Activated CD8-positive, alpha-beta T cell treated with anti-CD3 and anti-CD28 coated beads for 36 hours (primary cell): ENCODE measurements around the gene CENPX. TPM values are rescaled to one million over a fixed set of nuclear protein-coding genes. Genes with fewer than 3 reads are reported as not detected.

Experiments
- ATAC-seq: fragments of 200-7000 bp; cut with Tn5 transposase; one replicate; pipeline ENCODE4 v1.10.0; 2021; ENCODE audit warnings: mild to moderate bottlenecking, moderate library complexity
- CTCF ChIA-PET: fragments of 350-600 bp; sonication (Branson Sonifier 250); formaldehyde crosslinking; loops from one replicate; lab custom pipeline; 2021; ENCODE audit warnings: antibody characterized with exemption; lab: Charles Lee
- POLR2A ChIA-PET: fragments of 350-600 bp; sonication (Branson Sonifier 250); formaldehyde crosslinking; loops from one replicate; lab custom pipeline; 2021; ENCODE audit warnings: antibody characterized with exemption; lab: Charles Lee
- DNase-seq: peaks from one replicate; pipeline ENCODE4 v3.0.0-alpha.2; 2020
- H3K27ac Mint-ChIP-seq: one replicate; pipeline ENCODE4 v1.8.0; 2021; ENCODE audit warnings: mild to moderate bottlenecking, mixed read lengths
- H3K27me3 Mint-ChIP-seq: one replicate; pipeline ENCODE4 v1.8.0; 2021; ENCODE audit warnings: mixed read lengths
- H3K36me3 Mint-ChIP-seq: one replicate; pipeline ENCODE4 v1.8.0; 2021; ENCODE audit warnings: low read depth, mixed read lengths
- H3K4me1 Mint-ChIP-seq: one replicate; pipeline ENCODE4 v1.8.0; 2021; ENCODE audit warnings: low read depth, mixed read lengths
- H3K4me3 Mint-ChIP-seq: one replicate; pipeline ENCODE4 v1.8.0; 2021; ENCODE audit warnings: mild to moderate bottlenecking, moderate library complexity, mixed read lengths
- H3K9me3 Mint-ChIP-seq: one replicate; pipeline ENCODE4 v1.8.0; 2021; ENCODE audit warnings: mixed read lengths
- intact Hi-C: fragments of 100-400 bp; cut with micrococcal nuclease; formaldehyde crosslinking; loops from one replicate; pipeline ENCODE4 v1.10.0; 2022
- total RNA-seq, 2 experiments: library from RNA; stranded (reverse); gene quantifications; one replicate each; pipeline ENCODE4 v1.2.3, GENCODE V29; 2021
- TF ChIP-seq, protein P1 (sequence below): fragments of 200-600 bp; IDR thresholded peaks from one replicate; pipeline ENCODE4 v1.8.0; 2022; ENCODE audit warnings: antibody characterized with exemption, mild to moderate bottlenecking

CENPX gene
- total RNA-seq, 2 experiments from 2014 or later = 88.7 to 98.1 TPM

DNA sequence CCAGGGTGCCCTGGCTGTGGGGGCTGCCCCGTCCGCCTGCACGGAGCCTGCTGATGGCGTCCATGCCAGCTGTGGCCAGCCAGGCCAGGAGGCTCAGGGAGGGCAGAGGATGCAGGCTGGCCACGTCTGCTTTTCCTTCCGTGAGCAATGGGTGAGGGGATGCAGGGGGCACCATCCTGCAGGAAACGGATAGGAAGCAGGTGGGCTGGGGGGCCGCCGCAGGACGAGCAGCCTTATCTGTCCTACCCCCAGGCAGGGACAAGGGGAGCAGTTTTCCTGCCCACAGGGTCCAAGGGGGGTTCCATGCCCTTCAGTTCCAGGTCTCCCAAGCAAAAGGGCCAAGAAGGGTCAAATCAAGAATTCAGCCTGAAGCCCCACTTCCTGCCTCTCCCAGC, 36.2 kb upstream of the CENPX start:
- no peak overlapping the region for H3K4me3 Mint-ChIP-seq
- ChIA-PET POLR2A (interaction anchor here (0.7 to 1.9 kb wide), 5 partner anchors 10 to 166 kb away, joined by 3 to 4 read pairs (median 3); partner anchors contain the start of gene FASN), CTCF (interaction anchor here (2.2 kb wide), 1 partner anchor 29 kb away, joined by 5 read pairs; no protein-coding TSS in a partner anchor)
- ATAC-seq (no peak), DNase-seq (no peak)
- no peaks in the 10 kb centered on the region for H3K27me3 Mint-ChIP-seq
- no peaks in the 10 kb centered on the region for H3K9me3 Mint-ChIP-seq
- peaks cover 3% of the 10 kb centered on the region for H3K36me3 Mint-ChIP-seq
- no peak overlapping the region for H3K27ac Mint-ChIP-seq
- peaks cover 3% of the 10 kb centered on the region for H3K4me1 Mint-ChIP-seq
- TF ChIP-seq, protein P1, sequence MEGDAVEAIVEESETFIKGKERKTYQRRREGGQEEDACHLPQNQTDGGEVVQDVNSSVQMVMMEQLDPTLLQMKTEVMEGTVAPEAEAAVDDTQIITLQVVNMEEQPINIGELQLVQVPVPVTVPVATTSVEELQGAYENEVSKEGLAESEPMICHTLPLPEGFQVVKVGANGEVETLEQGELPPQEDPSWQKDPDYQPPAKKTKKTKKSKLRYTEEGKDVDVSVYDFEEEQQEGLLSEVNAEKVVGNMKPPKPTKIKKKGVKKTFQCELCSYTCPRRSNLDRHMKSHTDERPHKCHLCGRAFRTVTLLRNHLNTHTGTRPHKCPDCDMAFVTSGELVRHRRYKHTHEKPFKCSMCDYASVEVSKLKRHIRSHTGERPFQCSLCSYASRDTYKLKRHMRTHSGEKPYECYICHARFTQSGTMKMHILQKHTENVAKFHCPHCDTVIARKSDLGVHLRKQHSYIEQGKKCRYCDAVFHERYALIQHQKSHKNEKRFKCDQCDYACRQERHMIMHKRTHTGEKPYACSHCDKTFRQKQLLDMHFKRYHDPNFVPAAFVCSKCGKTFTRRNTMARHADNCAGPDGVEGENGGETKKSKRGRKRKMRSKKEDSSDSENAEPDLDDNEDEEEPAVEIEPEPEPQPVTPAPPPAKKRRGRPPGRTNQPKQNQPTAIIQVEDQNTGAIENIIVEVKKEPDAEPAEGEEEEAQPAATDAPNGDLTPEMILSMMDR = no peak
- intact Hi-C loops = no loop called here

DNA sequence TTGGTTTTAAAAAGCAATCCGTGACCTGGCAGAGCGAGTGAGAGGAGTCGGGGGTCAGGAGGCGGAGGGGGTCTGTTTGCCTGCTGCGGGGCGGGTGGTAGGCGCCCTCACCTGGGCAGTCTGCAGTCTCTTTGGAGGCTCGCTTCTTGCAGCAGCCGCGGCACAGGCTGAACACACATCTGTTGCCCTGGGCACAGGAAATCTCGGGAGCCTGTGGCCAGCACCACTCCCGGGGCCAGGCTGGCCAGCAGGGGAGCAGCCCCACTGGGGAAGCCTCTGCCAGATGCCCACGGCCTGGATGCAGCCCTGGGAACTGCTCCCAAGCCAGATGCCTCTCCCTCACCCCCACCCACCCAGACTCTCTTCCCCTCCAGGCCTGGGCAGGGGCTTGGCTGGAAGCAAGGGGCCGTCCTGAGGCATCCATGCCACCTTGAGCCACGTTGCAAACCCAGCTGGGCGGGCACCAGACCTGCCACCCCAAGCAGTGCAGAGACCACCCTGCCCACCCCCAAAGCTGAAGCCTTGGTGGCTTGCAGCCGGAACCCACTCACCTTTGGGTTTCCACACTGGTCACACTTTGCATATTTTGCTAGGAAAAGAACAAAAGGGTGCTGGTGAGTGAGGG, 35.7 kb upstream of the CENPX start:
- POLR2A ChIA-PET = interaction anchor here (0.7 to 0.9 kb wide), 2 partner anchors 29 to 166 kb away, joined by 3 read pairs; no protein-coding TSS in a partner anchor
- no peaks in the 10 kb centered on the region for H3K27me3 Mint-ChIP-seq
- no peak for ATAC-seq
- TF ChIP-seq, protein P1 = no peak
- H3K4me1 Mint-ChIP-seq = peaks cover 5% of the 10 kb centered on the region
- no peak overlapping the region for H3K4me3 Mint-ChIP-seq
- no peak for DNase-seq
- CTCF ChIA-PET = no interaction called here
- no peaks in the 10 kb centered on the region for H3K9me3 Mint-ChIP-seq
- no peak overlapping the region for H3K27ac Mint-ChIP-seq
- intact Hi-C loops = no loop called here
- H3K36me3 Mint-ChIP-seq = peaks cover 3% of the 10 kb centered on the region

DNA sequence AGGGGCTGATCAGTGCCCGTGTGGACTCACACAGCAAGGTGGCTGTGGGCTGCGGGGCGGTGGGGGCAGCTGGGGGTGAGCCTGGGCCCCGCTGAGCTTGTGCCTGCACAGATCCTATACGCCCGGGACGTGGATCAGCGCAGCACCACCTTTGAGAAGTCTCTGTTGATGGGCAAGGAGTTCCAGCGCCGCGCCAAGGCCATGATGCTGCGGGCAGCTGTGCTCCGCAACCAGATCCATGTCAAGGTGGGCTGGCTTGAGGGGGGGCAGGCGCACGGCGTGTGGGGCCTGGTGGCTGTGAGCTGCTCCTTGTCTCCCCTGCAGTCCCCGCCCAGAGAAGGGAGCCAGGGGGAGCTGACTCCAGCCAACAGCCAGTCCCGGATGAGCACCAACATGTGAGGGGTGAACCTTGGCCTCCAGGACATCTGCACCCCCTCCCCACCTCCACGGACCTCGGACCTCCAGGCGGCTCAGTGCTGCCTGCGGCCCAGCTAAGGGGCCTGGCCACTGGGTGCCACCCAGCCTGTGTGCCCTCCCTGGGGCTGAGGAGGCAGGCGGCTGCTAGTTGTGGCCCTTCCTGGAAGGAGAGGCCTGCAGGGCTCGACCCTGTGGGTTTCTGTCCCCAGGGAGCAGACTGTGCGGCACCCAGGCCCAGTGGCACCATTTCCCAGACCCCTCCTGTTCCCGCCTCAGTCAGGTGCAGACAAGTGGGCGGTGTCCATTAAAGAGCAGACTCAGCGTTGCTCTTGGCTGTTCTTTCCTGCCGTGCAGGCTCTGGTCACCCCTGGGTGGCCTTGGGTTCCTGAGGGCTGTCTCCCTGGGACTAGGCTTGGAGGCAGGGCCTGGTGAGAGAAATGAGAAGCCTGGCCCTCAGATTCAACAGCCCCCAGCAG, 34.3 kb upstream of the CENPX start:
- ATAC-seq (no peak), DNase-seq (no peak)
- peaks cover 10% of the 10 kb centered on the region for H3K4me1 Mint-ChIP-seq
- intact Hi-C loops = no loop called here
- ChIA-PET POLR2A (interaction anchor here (0.6 to 9.3 kb wide), 5 partner anchors 7 to 39 kb away, joined by 3 to 98 read pairs (median 4); partner anchors contain the start of gene DUS1L), CTCF (interaction anchor here (1.3 kb wide), 1 partner anchor 27 kb away, joined by 4 read pairs; no protein-coding TSS in a partner anchor)
- H3K4me3 Mint-ChIP-seq = no peak overlapping the region
- no peaks in the 10 kb centered on the region for H3K27me3 Mint-ChIP-seq
- H3K9me3 Mint-ChIP-seq = no peaks in the 10 kb centered on the region
- TF ChIP-seq, protein P1 = no peak
- peaks cover 3% of the 10 kb centered on the region for H3K36me3 Mint-ChIP-seq
- H3K27ac Mint-ChIP-seq = no peak overlapping the region

DNA sequence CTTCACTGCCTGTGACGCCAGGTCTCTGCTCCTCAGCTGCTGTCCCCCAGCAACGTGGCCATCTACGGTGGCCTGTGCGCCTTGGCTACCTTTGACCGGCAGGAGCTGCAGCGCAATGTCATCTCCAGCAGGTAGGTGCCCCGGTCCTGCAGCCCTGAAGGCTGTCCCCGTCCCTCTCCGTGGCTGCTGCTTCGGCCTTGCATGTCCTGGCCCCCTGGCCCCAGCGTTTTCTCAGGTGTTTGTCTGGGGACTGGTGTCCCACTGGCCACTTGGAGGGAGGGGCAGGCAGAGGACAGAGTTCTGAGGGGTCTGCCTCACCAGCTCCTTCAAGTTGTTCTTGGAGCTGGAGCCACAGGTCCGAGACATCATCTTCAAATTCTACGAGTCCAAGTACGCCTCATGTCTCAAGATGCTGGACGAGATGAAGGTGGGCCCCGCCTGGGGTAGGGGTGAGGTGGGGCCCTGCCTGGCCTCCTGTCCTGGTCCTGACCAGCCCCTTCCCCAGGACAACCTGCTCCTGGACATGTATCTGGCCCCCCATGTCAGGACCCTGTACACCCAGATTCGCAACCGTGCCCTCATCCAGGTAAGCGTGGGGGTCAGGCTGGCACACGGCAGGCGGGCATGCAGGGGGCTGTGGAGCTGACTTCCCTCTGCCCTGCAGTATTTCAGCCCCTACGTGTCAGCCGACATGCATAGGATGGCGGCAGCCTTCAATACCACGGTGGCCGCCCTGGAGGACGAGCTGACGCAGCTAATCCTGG, 33.5 kb upstream of the CENPX start:
- no peak for DNase-seq
- H3K9me3 Mint-ChIP-seq = no peaks in the 10 kb centered on the region
- ATAC-seq = no peak
- TF ChIP-seq, protein P1 = no peak
- no peak overlapping the region for H3K4me3 Mint-ChIP-seq
- no peak overlapping the region for H3K27ac Mint-ChIP-seq
- H3K4me1 Mint-ChIP-seq = peaks cover 10% of the 10 kb centered on the region
- peaks cover 3% of the 10 kb centered on the region for H3K36me3 Mint-ChIP-seq
- POLR2A ChIA-PET = interaction anchor here (0.6 to 9.3 kb wide), 7 partner anchors 8 to 42 kb away, joined by 3 to 98 read pairs (median 4); partner anchors contain the start of gene DUS1L
- H3K27me3 Mint-ChIP-seq = no peaks in the 10 kb centered on the region
- intact Hi-C loops = no loop called here
- CTCF ChIA-PET = interaction anchor here (1.3 kb wide), 1 partner anchor 26 kb away, joined by 4 read pairs; no protein-coding TSS in a partner anchor
